Smooth muscle cell (in vitro differentiated cells): ENCODE measurements around the gene LRRN4. TPM values are rescaled to one million over a fixed set of nuclear protein-coding genes. Genes with fewer than 3 reads are reported as not detected.

Source experiments
- DNase-seq: peaks from one replicate; lab custom pipeline; 2025; ENCODE audit not compliant: unreplicated experiment; lab: John Stamatoyannopoulos, UW
- H2AFZ ChIP-seq: fragments of 200-600 bp; sonication (generic); 2 replicates; pipeline ENCODE4 v1.6.0; 2016; ENCODE audit warnings: antibody characterized with exemption, low read depth, mild to moderate bottlenecking
- H3F3A ChIP-seq: fragments of 200-600 bp; sonication (generic); 2 replicates; pipeline ENCODE4 v1.6.0; 2017; ENCODE audit warnings: antibody characterized with exemption, low read depth
- H3K27ac ChIP-seq: fragments of 200-600 bp; sonication (generic); 2 replicates; pipeline ENCODE4 v1.5.1; 2016; ENCODE audit warnings: low read depth, mild to moderate bottlenecking
- H3K27me3 ChIP-seq: fragments of 200-600 bp; sonication (generic); 2 replicates; pipeline ENCODE4 v1.6.1; 2016; ENCODE audit warnings: low read depth, mild to moderate bottlenecking
- H3K36me3 ChIP-seq: fragments of 200-600 bp; sonication (generic); 2 replicates; pipeline ENCODE4 v1.5.1; 2016; ENCODE audit warnings: low read depth
- H3K4me1 ChIP-seq: fragments of 200-600 bp; sonication (generic); 2 replicates; pipeline ENCODE4 v1.5.1; 2016; ENCODE audit warnings: low read depth
- H3K4me2 ChIP-seq: fragments of 200-600 bp; sonication (generic); 2 replicates; pipeline ENCODE4 v1.6.0; 2016; ENCODE audit warnings: mild to moderate bottlenecking
- H3K4me3 ChIP-seq: fragments of 200-600 bp; sonication (generic); 2 replicates; pipeline ENCODE4 v1.5.1; 2016; ENCODE audit warnings: mild to moderate bottlenecking
- H3K79me2 ChIP-seq: fragments of 200-600 bp; sonication (generic); 2 replicates; pipeline ENCODE4 v1.6.0; 2016; ENCODE audit warnings: low read depth, mild to moderate bottlenecking
- H3K9ac ChIP-seq: fragments of 200-600 bp; sonication (generic); 2 replicates; pipeline ENCODE4 v1.6.0; 2016; ENCODE audit warnings: low read depth
- H3K9me3 ChIP-seq: fragments of 200-600 bp; sonication (generic); replicated peaks from 2 replicates; pipeline ENCODE4 v1.5.1; 2016; ENCODE audit warnings: low read depth
- H4K20me1 ChIP-seq: fragments of 200-600 bp; sonication (generic); 2 replicates; pipeline ENCODE4 v1.6.0; 2016; ENCODE audit warnings: low read depth
- CTCF ChIP-seq: fragments of 200-600 bp; sonication (generic); IDR thresholded peaks from 2 replicates; pipeline ENCODE4 v1.5.1; 2017; ENCODE audit warnings: borderline replicate concordance, mild to moderate bottlenecking, antibody characterized with exemption; ENCODE audit not compliant: insufficient read depth, poor library complexity, severe bottlenecking
- WGBS: methylation state at CpG from one replicate; pipeline ENCODE4 v1.1.7; 2016; ENCODE audit warnings: low lambda C conversion rate; 5-methylcytosine and 5-hydroxymethylcytosine counted together
- polyA plus RNA-seq: library from polyadenylated mRNA; unstranded; fragments of >200 nt; fragmentation: Nextera tagmentation; extraction: Ambion mirVana; gene quantifications from 2 replicates; pipeline ENCODE4 v1.2.1, GENCODE V29; 2016
- total RNA-seq: library from RNA; depleted of rRNA; stranded (reverse); fragments of >200 nt; gene quantifications from 2 replicates; pipeline ENCODE4 v1.2.3, GENCODE V29; 2014

Gene LRRN4
- total RNA-seq (0.67 and 3.9 TPM in 2 replicates), polyA plus RNA-seq (3.9 and 5.7 TPM in 2 replicates)

GRCh38 chr20:6053776-6054688 lies at the start of gene LRRN4:
TSS of gene LRRN4 (minus strand) at chr20:6054060. CDS start at chr20:6052799, 1,261 bp downstream.
- no peaks in the 10 kb centered on the region for H3K36me3 ChIP-seq
- H3K4me2 ChIP-seq, result peak within 1 kb of the TSS; percentile 96
- H3K27me3 ChIP-seq, result no peaks in the 10 kb centered on the region
- no peaks in the 10 kb centered on the region for H4K20me1 ChIP-seq
- peaks cover 21% of the 10 kb centered on the region for H3K4me1 ChIP-seq
- peak within 1 kb of the TSS; percentile 47 for H2AFZ ChIP-seq
- H3K9ac ChIP-seq, result peak within 1 kb of the TSS; percentile 52
- H3K9me3 ChIP-seq, result no peaks in the 10 kb centered on the region
- H3F3A ChIP-seq, result peaks cover 7% of the 10 kb centered on the region
- H3K4me3 ChIP-seq, result peak within 1 kb of the TSS; percentile 4
- H3K27ac ChIP-seq, result peak within 1 kb of the TSS; percentile 92
- peaks cover 19% of the 10 kb centered on the region for H3K79me2 ChIP-seq
- TF ChIP-seq CTCF, result no peak
- DNase-seq, result no peak
- 17% methylated on average over 13 of the region's 13 CpGs for WGBS

GRCh38 chr20:6103301-6103700 lies 49.4 kb upstream of the LRRN4 start:
- Histone ChIP-seq H3K9me3 (no peaks in the 10 kb centered on the region), H3K36me3 (no peaks in the 10 kb centered on the region), H3K27me3 (no peaks in the 10 kb centered on the region), H3K27ac (no peak overlapping the region), H3K4me1 (no peaks in the 10 kb centered on the region), H2AFZ (no peak overlapping the region), H3K4me2 (no peak overlapping the region), H3K9ac (no peak overlapping the region), H3K4me3 (no peak overlapping the region), H4K20me1 (no peaks in the 10 kb centered on the region), H3F3A (no peaks in the 10 kb centered on the region), H3K79me2 (no peaks in the 10 kb centered on the region)
- DNase-seq, result no peak
- 100% methylated on average over 1 of the region's 1 CpG for WGBS
- no peak for TF ChIP-seq CTCF

- no peak overlapping the region for H3K4me2 ChIP-seq
- no peaks in the 10 kb centered on the region for H3K4me1 ChIP-seq
- no peak overlapping the region for H3K4me3 ChIP-seq
- TF ChIP-seq CTCF, result no peak
- peak overlapping the region; percentile 26 for H2AFZ ChIP-seq
- no peaks in the 10 kb centered on the region for H3K36me3 ChIP-seq
- WGBS, result 97% methylated on average over 2 of the region's 2 CpGs
- no peak overlapping the region for H3K9ac ChIP-seq
- no peak for DNase-seq
- no peaks in the 10 kb centered on the region for H3F3A ChIP-seq
- no peaks in the 10 kb centered on the region for H4K20me1 ChIP-seq
- no peaks in the 10 kb centered on the region for H3K27me3 ChIP-seq
- no peaks in the 10 kb centered on the region for H3K9me3 ChIP-seq
- peak overlapping the region; percentile 22 for H3K27ac ChIP-seq
- H3K79me2 ChIP-seq, result no peaks in the 10 kb centered on the region
Observed at GRCh38 chr20:6101346-6101745, 47.5 kb upstream of the LRRN4 start.
